HepG2 (cell line): Measurements from ENCODE around the gene SPAG6. TPM values are rescaled to one million over a fixed set of nuclear protein-coding genes. Genes with fewer than 3 reads are reported as not detected.

Source experiments
- ARNT2 ChIP-seq: sonication (generic); formaldehyde crosslinking; IDR thresholded peaks from 2 replicates; pipeline ENCODE4 v1.8.0; 2022; ENCODE audit warnings: mild to moderate bottlenecking, low read depth, missing genetic modification reagents, moderate library complexity
- ATF3 ChIP-seq: sonication (generic); formaldehyde crosslinking; IDR thresholded peaks from 2 replicates; pipeline ENCODE4 v1.4.0; 2020; ENCODE audit warnings: missing genetic modification reagents
- CC2D1A ChIP-seq: sonication (generic); formaldehyde crosslinking; IDR thresholded peaks from 2 replicates; pipeline ENCODE4 v1.8.1; 2023; ENCODE audit warnings: mild to moderate bottlenecking, missing genetic modification reagents
- DNMT1 ChIP-seq: sonication (generic); formaldehyde crosslinking; IDR thresholded peaks from 2 replicates; pipeline ENCODE4 v1.5.1; 2020; ENCODE audit warnings: mild to moderate bottlenecking, missing genetic modification reagents
- GTF3A ChIP-seq: sonication (generic); formaldehyde crosslinking; conservative IDR thresholded peaks from 2 replicates; pipeline ENCODE4 v1.4.0; 2020; ENCODE audit warnings: mild to moderate bottlenecking, missing genetic modification reagents
- HNRNPL ChIP-seq: fragments of 200-400 bp; formaldehyde crosslinking; IDR thresholded peaks from 2 replicates; pipeline ENCODE4 v1.6.1; 2017; ENCODE audit warnings: mild to moderate bottlenecking, low read depth, low read length
- KDM6A ChIP-seq: IDR thresholded peaks from 2 replicates; pipeline ENCODE4 v1.6.1; 2016; ENCODE audit warnings: low read depth
- KMT2A ChIP-seq: sonication (generic); formaldehyde crosslinking; IDR thresholded peaks from 2 replicates; pipeline ENCODE4 v1.4.0; 2020; ENCODE audit warnings: missing genetic modification reagents
- MAZ ChIP-seq, 2 experiments: sonication (generic) in 1 of 2; formaldehyde crosslinking in 1 of 2; IDR thresholded peaks; 2 replicates each; pipeline versions ENCODE4 v1.5.0 to v1.6.1; 2012 to 2020; ENCODE audit warnings: low read depth in 2 of 2, mild to moderate bottlenecking in 2 of 2, borderline replicate concordance in 1 of 2, improper control_type of control experiment in 1 of 2, low read length in 1 of 2, missing genetic modification reagents in 1 of 2, moderate library complexity in 1 of 2
- NFRKB ChIP-seq: fragments of 450-650 bp; IDR thresholded peaks from 2 replicates; pipeline ENCODE4 v1.6.1; 2017
- SATB2 ChIP-seq: sonication (generic); formaldehyde crosslinking; IDR thresholded peaks from 2 replicates; pipeline ENCODE4 v1.5.0; 2020; ENCODE audit warnings: missing genetic modification reagents
- SIN3B ChIP-seq: fragments of 150-350 bp; IDR thresholded peaks from 2 replicates; pipeline ENCODE4 v1.6.1; 2014; ENCODE audit warnings: low read length
- SRY ChIP-seq: sonication (generic); formaldehyde crosslinking; IDR thresholded peaks from 2 replicates; pipeline ENCODE4 v1.8.0; 2022; ENCODE audit warnings: mild to moderate bottlenecking, missing genetic modification reagents
- TEAD3 ChIP-seq: optimal IDR thresholded peaks from 2 replicates; pipeline ENCODE3; 2016; ENCODE audit warnings: borderline replicate concordance
- YEATS2 ChIP-seq: sonication (generic); formaldehyde crosslinking; IDR thresholded peaks from 2 replicates; pipeline ENCODE4 v1.4.0; 2020; ENCODE audit warnings: missing genetic modification reagents, borderline replicate concordance
- ZKSCAN1 ChIP-seq: fragments of 150-350 bp; IDR thresholded peaks from 2 replicates; pipeline ENCODE4 v1.6.1; 2014; ENCODE audit warnings: low read length
- ZNF432 ChIP-seq: sonication (generic); formaldehyde crosslinking; IDR thresholded peaks from 2 replicates; pipeline ENCODE4 v1.5.0; 2020; ENCODE audit warnings: missing genetic modification reagents, mild to moderate bottlenecking, borderline replicate concordance
- ZNF660 ChIP-seq: sonication (generic); formaldehyde crosslinking; IDR thresholded peaks from 2 replicates; pipeline ENCODE4 v1.5.1; 2020; ENCODE audit warnings: mild to moderate bottlenecking, low read depth, missing genetic modification reagents, borderline replicate concordance
- ZNF672 ChIP-seq: sonication (generic); formaldehyde crosslinking; IDR thresholded peaks from 2 replicates; pipeline ENCODE4 v1.8.1; 2022; ENCODE audit warnings: missing genetic modification reagents
- ZNF878 ChIP-seq: sonication (generic); formaldehyde crosslinking; IDR thresholded peaks from 2 replicates; pipeline ENCODE4 v1.8.1; 2023; ENCODE audit warnings: mild to moderate bottlenecking, missing genetic modification reagents, moderate library complexity
- polyA plus RNA-seq, 8 experiments: library from polyadenylated mRNA; depleted of rRNA in 3 of 8; stranded (reverse) in 7 of 8; unstranded in 1 of 8; fragments of >200 nt; fragmentation: Illumina TruSeq in 4 of 8; extraction: Trizol in 4 of 8; gene quantifications; 2 replicates each; pipeline versions ENCODE4 v1.2.1 to v1.2.3, GENCODE V29; 2011 to 2016; ENCODE audit warnings: low read depth in 4 of 8, missing spikeins in 1 of 8, mixed read lengths in 1 of 8; ENCODE audit not compliant: insufficient read depth in 1 of 8
- total RNA-seq, 5 experiments: library from RNA; depleted of rRNA; stranded (reverse); fragments of >200 nt; fragmentation: Illumina TruSeq; extraction: Trizol; gene quantifications; 2 replicates each; pipeline ENCODE4 v1.2.3, GENCODE V29; 2016; ENCODE audit warnings: low read depth in 1 of 5
- TF ChIP-seq, protein P1 (sequence below): sonication (generic); formaldehyde crosslinking; IDR thresholded peaks from 2 replicates; pipeline ENCODE4 v1.8.0; 2022; ENCODE audit warnings: low read depth, missing genetic modification reagents
- TF ChIP-seq, protein P2 (sequence below): sonication (generic); formaldehyde crosslinking; IDR thresholded peaks from 2 replicates; pipeline ENCODE4 v1.5.1; 2020; ENCODE audit warnings: mild to moderate bottlenecking, missing genetic modification reagents
- TF ChIP-seq, protein P3 (sequence below): sonication (generic); formaldehyde crosslinking; conservative IDR thresholded peaks from 2 replicates; pipeline ENCODE4 v1.4.0; 2020; ENCODE audit warnings: mild to moderate bottlenecking, missing genetic modification reagents, moderate library complexity

The SPAG6 gene
- total and polyA plus RNA-seq, 2 of the 13 experiments (the other 11 are each of a cell fraction or from before 2014, with no cell fraction given), result not detected

DNA sequence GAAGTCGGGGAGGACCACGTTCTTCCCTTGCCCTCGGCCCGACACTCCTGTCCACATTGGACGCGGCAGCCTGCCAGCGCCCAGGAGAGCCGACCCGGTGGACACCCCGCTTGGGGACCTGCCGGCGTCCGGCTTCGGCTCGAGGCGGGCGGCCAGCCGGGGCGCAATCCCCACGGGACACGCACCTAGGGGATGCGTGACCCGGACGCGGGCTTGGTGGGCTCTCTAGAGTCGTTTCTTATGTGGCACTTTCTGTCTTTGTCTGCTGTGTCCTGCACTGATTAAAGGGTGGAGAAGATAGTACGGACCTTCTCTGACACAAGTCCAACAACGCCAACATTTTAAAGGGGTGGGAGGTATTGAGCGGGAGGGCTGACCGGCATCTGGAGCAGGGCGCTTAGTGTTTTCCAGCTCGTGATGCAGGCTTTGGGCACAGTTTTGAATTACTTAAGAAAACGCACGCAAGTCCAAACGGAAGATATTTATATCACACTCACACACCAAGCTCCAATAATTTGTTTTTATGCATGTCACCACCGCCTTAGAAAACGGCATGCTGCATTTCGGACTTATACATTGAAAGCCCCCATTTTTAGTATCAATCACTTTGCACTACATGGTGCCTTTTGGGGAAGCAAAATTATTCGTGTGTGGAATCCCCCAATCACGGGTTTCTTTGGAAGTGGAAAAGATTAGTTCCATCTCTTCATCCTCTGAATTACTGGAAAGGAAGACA is 3.9 kb upstream of the SPAG6 start (continued):
- TF ChIP-seq, protein P1, sequence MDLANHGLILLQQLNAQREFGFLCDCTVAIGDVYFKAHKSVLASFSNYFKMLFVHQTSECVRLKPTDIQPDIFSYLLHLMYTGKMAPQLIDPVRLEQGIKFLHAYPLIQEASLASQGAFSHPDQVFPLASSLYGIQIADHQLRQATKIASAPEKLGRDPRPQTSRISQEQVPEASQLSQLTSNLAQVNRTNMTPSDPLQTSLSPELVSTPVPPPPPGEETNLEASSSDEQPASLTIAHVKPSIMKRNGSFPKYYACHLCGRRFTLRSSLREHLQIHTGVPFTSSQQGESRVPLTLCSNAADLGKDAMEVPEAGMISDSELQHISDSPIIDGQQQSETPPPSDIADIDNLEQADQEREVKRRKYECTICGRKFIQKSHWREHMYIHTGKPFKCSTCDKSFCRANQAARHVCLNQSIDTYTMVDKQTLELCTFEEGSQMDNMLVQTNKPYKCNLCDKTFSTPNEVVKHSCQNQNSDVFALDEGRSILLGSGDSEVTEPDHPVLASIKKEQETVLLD (CRISPR knock-in tag), result no peak
- TF ChIP-seq KDM6A (no peak), NFRKB (no peak), CC2D1A (CRISPR knock-in tag) (no peak), ATF3 (CRISPR knock-in tag) (no peak), ZNF672 (CRISPR knock-in tag) (no peak), ZNF878 (CRISPR knock-in tag) (no peak), TEAD3 (CRISPR knock-in tag) (no peak), YEATS2 (CRISPR knock-in tag) (no peak), SATB2 (no peak), DNMT1 (CRISPR knock-in tag) (no peak), ZNF660 (CRISPR knock-in tag) (no peak), KMT2A (CRISPR knock-in tag) (no peak), SRY (CRISPR knock-in tag) (no peak), ZNF432 (CRISPR knock-in tag) (no peak), ARNT2 (CRISPR knock-in tag) (no peak), ZKSCAN1 (no peak), GTF3A (CRISPR knock-in tag) (no peak), MAZ (IDR thresholded peaks at IDR 0.05; ENCODE audit: borderline replicate concordance, low read depth, low read length) (0 out of 2 replicates have a peak, but pooled peaks have one; percentile 11), MAZ (CRISPR knock-in tag; IDR thresholded peaks at IDR 0.05; ENCODE audit: low read depth) (no peak), SIN3B (no peak), HNRNPL (no peak)
- TF ChIP-seq, protein P2, sequence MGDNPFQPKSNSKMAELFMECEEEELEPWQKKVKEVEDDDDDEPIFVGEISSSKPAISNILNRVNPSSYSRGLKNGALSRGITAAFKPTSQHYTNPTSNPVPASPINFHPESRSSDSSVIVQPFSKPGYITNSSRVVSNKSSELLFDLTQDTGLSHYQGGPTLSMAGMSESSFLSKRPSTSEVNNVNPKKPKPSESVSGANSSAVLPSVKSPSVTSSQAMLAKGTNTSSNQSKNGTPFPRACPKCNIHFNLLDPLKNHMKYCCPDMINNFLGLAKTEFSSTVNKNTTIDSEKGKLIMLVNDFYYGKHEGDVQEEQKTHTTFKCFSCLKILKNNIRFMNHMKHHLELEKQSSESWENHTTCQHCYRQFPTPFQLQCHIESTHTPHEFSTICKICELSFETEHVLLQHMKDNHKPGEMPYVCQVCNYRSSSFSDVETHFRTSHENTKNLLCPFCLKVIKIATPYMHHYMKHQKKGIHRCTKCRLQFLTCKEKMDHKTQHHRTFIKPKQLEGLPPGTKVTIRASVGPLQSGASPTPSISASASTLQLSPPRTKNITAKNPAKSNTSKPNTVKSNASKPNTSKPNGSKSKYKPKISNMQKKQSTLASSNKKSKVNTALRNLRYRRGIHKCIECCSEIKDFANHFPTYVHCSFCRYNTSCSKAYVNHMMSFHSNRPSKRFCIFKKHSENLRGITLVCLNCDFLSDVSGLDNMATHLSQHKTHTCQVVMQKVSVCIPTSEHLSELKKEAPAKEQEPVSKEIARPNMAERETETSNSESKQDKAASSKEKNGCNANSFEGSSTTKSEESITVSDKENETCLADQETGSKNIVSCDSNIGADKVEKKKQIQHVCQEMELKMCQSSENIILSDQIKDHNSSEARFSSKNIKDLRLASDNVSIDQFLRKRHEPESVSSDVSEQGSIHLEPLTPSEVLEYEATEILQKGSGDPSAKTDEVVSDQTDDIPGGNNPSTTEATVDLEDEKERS, result no peak
- TF ChIP-seq, protein P3, sequence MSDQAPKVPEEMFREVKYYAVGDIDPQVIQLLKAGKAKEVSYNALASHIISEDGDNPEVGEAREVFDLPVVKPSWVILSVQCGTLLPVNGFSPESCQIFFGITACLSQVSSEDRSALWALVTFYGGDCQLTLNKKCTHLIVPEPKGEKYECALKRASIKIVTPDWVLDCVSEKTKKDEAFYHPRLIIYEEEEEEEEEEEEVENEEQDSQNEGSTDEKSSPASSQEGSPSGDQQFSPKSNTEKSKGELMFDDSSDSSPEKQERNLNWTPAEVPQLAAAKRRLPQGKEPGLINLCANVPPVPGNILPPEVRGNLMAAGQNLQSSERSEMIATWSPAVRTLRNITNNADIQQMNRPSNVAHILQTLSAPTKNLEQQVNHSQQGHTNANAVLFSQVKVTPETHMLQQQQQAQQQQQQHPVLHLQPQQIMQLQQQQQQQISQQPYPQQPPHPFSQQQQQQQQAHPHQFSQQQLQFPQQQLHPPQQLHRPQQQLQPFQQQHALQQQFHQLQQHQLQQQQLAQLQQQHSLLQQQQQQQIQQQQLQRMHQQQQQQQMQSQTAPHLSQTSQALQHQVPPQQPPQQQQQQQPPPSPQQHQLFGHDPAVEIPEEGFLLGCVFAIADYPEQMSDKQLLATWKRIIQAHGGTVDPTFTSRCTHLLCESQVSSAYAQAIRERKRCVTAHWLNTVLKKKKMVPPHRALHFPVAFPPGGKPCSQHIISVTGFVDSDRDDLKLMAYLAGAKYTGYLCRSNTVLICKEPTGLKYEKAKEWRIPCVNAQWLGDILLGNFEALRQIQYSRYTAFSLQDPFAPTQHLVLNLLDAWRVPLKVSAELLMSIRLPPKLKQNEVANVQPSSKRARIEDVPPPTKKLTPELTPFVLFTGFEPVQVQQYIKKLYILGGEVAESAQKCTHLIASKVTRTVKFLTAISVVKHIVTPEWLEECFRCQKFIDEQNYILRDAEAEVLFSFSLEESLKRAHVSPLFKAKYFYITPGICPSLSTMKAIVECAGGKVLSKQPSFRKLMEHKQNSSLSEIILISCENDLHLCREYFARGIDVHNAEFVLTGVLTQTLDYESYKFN (CRISPR knock-in tag), result 0 out of 2 replicates have a peak, but pooled peaks have one; percentile 17
